HCEC 1CT (cell line): Measurements from ENCODE around the gene BST1.

Experiments used
- DNase-seq: peaks from one replicate; pipeline ENCODE4 v3.0.0-alpha.2; 2017

BST1 gene, protein sequence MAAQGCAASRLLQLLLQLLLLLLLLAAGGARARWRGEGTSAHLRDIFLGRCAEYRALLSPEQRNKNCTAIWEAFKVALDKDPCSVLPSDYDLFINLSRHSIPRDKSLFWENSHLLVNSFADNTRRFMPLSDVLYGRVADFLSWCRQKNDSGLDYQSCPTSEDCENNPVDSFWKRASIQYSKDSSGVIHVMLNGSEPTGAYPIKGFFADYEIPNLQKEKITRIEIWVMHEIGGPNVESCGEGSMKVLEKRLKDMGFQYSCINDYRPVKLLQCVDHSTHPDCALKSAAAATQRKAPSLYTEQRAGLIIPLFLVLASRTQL

DNA sequence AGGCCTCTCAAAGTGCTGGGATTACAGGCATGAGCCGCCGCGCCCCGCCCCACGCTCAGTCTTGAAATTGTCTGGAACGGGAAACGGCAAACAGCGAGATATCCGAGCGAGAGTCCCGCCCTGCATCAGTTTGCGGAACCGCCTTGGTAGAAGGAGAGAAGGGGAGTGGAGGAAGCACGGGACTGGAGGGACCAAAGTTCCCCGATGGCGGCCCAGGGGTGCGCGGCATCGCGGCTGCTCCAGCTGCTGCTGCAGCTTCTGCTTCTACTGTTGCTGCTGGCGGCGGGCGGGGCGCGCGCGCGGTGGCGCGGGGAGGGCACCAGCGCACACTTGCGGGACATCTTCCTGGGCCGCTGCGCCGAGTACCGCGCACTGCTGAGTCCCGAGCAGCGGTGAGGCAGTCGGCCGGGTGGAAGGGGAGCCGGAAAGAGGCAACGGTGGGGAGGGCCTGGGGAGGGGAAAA, at the start of gene BST1:
Gene BST1 (plus strand): TSS at position 125 of the 463 bp plus-strand sequence. CDS start 80 bp downstream, at position 205.
- DNase-seq, result no peak

- DNase-seq, result no peak
Observed at GRCh38 chr4:15653420-15653819, 49.4 kb upstream of the BST1 start.

- DNase-seq, result peak; percentile 41
Observed at GRCh38 chr4:15653864-15654592, 48.8 kb upstream of the BST1 start.

DNA sequence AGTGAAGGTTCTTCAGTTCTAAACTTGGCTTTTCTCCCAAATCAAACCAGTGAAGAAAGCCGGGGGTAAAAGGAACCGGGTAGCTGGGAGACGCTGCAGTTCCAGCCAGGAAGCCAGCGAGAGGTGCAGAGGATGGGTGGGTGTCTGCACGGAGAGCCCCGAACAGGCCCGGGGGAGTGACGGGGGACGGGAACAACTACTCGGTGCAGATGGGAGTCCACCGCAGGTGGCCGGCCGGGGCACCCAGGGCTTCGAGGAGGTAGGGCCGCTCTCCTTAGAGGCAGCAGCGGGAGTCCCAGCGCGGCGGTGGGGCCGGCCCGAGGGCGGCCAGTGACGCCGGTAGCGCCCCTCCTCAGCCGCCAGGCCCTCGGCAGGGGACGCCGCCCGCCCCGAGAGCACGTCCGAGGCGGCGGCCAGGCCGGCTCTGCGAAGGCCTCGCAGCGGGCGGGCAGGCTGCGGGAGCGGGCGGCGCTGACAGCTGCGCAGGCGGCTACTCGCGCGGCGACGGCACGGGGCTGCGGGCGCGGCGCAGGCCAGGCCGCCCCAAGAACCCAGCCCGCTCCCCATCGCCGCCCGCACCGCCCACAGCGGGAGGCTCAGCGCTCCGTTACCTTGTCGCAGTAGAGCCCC, 48.2 kb upstream of the BST1 start:
- peak; percentile 24 for DNase-seq

DNA sequence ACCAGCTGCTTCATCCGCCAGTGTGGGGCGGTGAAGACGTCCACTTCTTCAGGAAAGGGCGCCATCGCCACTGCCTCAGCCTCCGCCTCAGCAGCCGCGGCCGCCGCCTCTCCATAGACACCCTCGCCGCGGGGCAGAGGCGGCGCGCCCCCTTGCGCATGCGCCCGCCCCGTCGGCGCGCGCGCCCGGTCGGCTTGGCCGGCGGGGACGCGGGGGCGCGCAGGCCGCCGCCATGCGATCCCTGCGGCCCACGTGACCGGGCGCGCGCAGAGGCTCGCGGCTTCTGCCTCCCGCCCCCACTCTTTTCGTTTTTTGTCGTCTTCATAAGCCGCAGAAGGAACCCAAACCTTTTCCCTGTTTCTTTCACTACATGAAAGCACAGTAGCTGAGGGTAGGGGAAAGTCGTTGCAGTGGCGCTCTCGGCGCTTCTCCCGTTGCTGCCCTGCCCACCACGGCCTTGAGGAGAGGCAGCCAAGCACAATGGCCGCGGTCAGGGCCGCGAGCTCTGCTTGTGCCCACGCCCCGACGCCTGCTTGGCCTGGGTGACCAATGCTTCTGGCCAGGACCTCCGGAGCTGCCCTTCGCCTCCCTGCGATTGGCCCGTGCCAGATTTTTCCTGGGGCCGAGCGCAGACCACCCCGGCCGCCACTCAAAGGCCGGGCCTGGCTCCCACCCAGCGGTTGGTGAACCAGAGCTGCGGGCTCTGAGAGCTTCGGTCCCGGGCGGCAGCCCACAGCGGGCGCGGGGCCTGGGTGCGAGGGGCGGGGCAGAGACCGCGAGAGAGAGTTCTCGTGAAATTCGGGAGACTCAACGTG, 47.4 kb upstream of the BST1 start, which contains the start of gene FBXL5:
Gene FBXL5 (minus strand): TSS at position 135 of the 815 bp plus-strand sequence. CDS start 70 bp downstream, at position 65.
- DNase-seq, result peak; percentile 75

DNA sequence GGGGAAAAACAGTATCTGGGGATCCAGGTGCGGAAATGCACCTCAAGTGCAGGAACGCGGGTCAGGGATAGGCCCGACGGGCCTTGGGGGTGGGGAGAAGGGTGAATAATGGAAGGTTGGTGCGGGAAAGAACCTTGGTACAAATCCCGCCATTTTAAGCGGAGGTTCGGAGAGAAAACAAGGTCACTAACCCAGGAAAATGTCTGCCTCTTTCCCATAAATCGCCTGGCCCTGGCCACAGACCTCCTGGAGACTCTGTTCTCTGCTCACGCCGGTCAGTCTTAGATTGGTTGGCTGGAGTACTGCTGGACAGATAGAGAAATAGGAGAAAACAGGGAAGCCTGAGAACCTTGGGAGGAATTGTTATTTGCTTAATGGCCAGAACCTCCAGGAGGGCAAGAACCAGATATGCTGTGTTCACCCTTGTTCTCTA, 46.8 kb upstream of the BST1 start:
- no peak for DNase-seq

DNA sequence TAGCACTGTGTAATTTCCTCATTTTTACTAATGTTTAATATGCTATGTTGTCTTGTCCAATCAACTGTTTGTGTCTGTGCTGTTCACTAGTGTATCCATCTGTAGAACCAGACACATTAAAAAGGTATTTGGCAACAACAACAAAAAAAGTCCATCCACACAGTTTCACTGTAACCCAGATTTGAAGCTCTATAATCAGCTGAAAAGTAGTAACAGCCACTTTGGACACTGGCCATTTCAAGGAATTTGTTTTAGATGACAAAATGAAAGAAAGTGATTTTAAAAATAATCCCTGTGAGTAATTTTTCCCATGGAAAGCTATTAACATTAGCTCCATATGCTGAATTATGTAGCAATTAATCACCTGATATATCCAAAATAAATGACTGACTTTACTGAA, 45.5 kb upstream of the BST1 start:
- no peak for DNase-seq

DNA sequence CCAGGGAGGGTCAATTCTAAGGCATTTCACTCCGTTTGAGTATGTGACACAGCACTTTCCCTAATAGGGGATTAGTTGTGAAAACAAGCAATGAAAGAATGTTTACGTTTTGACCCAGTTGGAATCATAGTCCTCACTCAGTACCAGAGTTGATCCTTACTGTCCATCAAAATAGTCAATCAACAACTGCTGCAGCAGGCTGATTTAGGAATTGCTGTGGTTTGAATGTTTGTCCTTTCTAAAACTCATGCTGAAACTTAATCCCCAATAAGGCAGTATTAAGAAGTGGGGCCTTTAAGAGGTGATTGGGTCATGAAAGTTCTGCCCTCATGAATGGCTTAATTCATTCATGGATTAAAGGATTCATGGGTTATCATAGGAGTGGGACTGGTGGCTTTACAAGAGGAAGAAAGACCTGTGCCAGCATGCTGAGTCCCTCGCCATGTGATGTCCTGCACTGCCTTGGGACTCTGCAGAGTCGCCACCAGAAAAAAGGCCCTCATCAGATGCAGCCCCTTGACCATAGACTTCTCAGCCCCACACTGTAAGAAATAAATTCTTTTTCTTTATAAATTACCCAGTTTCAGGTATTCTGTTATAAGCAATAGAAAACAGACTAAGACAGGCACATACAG, 44.6 kb upstream of the BST1 start:
- DNase-seq, result no peak

GRCh38 chr4:15658781-15659180, 44.1 kb upstream of the BST1 start:
- DNase-seq, result no peak

GRCh38 chr4:15659768-15660570, 42.9 kb upstream of the BST1 start:
- peak; percentile 54 for DNase-seq

- peak; percentile 58 for DNase-seq
Observed at GRCh38 chr4:15665753-15666365, 37.0 kb upstream of the BST1 start.

DNA sequence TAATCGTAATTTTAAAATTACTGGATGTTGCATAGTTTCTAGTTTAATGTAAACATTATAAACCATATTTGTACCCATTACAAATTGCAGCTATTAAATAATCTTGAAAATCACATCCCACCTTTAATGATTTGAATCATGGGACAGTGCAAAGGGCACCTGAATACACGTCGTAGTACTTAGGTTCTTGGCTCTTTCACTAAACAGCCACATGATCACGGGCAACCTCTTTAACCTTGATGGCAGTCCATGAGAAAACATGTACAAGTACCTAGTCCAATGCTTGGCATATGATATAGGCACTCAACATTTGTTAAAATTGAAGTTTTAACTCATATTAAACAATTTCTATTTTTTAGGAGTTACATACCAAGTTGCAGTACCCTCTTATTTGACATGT, 35.9 kb upstream of the BST1 start:
- no peak for DNase-seq

DNA sequence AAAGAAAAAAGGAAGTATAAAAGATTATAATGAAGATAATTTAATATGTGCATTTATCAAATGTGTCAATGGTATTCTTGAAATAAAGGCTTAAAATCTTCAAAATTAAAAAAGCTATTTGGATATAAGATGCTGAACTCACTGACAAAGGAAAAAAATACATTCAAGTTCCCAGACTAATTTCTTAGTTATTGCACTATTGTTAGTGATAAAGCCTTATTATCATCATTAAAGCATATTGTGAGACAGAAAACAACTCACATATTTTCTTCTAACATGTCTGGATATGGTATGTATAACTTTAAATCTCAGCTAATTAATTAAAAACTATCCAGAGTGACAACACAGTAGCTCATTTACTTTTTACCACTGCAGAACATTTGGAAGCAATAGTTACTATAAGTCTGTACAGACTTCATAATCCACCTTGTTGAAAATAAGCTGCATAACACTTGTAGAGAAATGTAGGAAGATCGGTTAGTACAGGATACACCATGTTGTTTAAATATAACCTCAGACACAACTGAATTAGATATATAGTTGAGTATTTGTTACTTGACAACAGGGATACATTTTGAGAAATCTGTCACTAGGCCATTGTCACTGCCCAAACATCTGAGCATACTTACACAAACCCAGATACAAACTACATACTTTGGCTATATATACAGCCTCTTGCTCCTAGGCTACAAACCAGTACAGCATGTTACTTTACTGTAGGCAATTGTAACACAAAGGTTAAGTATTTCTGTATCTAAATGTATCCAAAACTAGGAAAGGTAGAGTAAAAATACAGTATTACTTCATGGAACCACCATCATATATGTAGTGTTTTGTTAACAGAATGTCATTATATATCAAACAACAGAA, 34.1 kb upstream of the BST1 start:
- DNase-seq, result no peak

DNA sequence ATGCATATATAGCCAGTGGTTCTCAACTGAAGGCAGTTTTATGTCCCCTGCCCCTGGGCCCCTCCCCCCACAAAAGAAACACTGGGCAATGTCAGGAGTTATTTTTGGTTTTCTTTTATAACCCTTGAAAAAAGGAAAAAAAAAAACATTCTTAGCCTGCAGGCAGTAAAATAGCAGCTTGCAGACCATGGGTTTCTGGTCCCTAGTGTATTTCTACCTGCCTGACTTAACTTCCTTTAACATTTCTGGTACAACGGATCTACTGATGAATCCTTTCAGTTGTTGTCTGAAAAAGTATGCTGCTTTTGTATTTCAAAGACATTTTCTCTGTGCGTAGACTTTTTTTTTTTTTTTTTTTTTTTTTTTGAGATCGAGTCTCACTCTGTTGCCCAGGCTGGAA, 32.3 kb upstream of the BST1 start:
- no peak for DNase-seq

GRCh38 chr4:15672101-15672500, 30.8 kb upstream of the BST1 start:
- DNase-seq, result no peak

GRCh38 chr4:15673337-15673736, 29.5 kb upstream of the BST1 start:
- no peak for DNase-seq

DNA sequence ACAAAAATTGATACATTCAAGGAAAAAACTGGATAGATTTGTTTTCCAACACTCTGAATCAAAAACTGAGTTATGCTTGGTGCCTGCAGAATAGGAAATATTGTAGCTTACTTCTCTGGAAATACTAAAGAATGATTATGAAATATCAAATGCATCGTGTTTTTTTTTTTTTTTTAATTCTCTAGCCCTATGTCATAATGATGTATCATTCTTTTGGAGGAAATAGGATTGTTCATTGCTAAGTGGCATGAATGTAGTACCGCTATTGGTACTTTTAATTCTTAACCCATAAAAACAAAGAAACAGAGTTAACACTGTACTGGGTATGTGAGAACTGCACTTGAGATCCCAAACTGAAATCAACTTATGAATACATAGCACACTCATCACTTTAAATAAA, 28.8 kb upstream of the BST1 start:
- no peak for DNase-seq

- DNase-seq, result no peak
Observed at GRCh38 chr4:15674926-15675325, 27.9 kb upstream of the BST1 start.

GRCh38 chr4:15675356-15675755, 27.5 kb upstream of the BST1 start:
- no peak for DNase-seq

GRCh38 chr4:15676039-15676438, 26.8 kb upstream of the BST1 start:
- DNase-seq, result no peak
